PC-3 (cell line): Measurements from ENCODE around the gene RC3H1.

ENCODE experiments used
- CTCF ChIP-seq: fragments of 300-600 bp; sonication (generic); conservative IDR thresholded peaks from 2 replicates; pipeline ENCODE4 v1.5.1; 2017; ENCODE audit warnings: antibody characterized with exemption, low read depth, mild to moderate bottlenecking, low read length
- EZH2 ChIP-seq: fragments of 300-600 bp; sonication (generic); IDR thresholded peaks from one replicate; pipeline ENCODE4 v1.6.1; 2017; ENCODE audit warnings: antibody characterized with exemption, mild to moderate bottlenecking, low read length; ENCODE audit not compliant: unreplicated experiment

DNA sequence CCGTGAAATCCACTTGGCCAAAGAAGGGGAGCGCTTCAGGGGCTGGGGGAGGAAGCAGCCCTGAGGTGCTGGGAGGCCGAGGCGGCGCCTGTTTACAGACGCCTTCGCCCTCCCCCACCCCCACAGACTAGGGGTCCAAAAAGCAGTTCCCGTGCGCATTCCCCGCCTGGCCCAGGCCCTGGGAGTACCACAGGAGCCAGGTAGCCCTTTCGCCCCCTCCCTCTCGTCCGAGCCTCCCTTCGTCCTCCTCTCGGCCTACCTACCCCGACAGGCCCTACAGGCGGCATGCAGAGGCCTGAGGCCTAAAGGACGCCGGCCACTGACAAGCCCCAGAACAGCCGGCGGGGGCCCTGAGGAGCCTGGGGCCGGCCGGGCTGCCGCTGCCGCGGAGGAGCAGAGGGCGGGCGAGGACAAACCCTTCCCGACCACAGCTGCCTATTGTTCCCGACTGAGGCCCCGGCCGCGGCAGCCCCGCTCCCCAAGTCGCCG is 522 bp downstream of the RC3H1 start:
- TF ChIP-seq CTCF (no peak), EZH2 (no peak)
